Esophagus muscularis mucosa (tissue), 4 donors: ENCODE data around the gene ILRUN. TPM values are rescaled to one million over a fixed set of nuclear protein-coding genes. Genes with fewer than 3 reads are reported as not detected.
A peak's percentile ranks its signal among the peaks of the same experiment; 100 is the strongest.
"Not testable (repeated sequence)": the region's sequence is repeated elsewhere in the genome, so short reads cannot be mapped to it uniquely, and the experiment has no call there.

Source experiments
- DNase-seq: peaks from one replicate; pipeline ENCODE4 v3.0.0-alpha.2; 2017; ENCODE audit errors: extremely low spot score
- H3K27ac ChIP-seq, 4 donors: fragments of 200-600 bp; sonication (generic); replicated peaks in 1 of 4; 1 replicate in 3 of 4; 2 replicates in 1 of 4; pipeline ENCODE4 v1.5.1; 2016 to 2019; ENCODE audit warnings: mild to moderate bottlenecking in 1 of 4
- H3K27me3 ChIP-seq, 4 donors: fragments of 200-600 bp; sonication (generic); one replicate each; pipeline versions ENCODE4 v1.5.1 to v1.6.0; 2016 to 2019
- H3K36me3 ChIP-seq, 4 donors: fragments of 200-600 bp; sonication (generic); one replicate each; pipeline ENCODE4 v1.5.1; 2016 to 2019
- H3K4me1 ChIP-seq, 4 donors: fragments of 200-600 bp; sonication (generic); one replicate each; pipeline ENCODE4 v1.5.1; 2016 to 2019
- H3K4me3 ChIP-seq, 4 donors: fragments of 200-600 bp; sonication (generic); 1 replicate in 2 of 4; 2 replicates in 2 of 4; pipeline ENCODE4 v1.5.1; 2016 to 2019; ENCODE audit warnings: mild to moderate bottlenecking in 4 of 4, moderate library complexity in 1 of 4
- H3K9me3 ChIP-seq, 4 donors: fragments of 200-600 bp; sonication (generic); 1 replicate in 3 of 4; 2 replicates in 1 of 4; pipeline ENCODE4 v1.5.1; 2016 to 2019
- CTCF ChIP-seq, 3 experiments: fragments of 200-600 bp in 2 of 3; fragments of 450-650 bp in 1 of 3; sonication (generic) in 2 of 3; IDR thresholded peaks; one replicate each; pipeline ENCODE4 v1.5.1; 2017 to 2019; ENCODE audit warnings: antibody characterized with exemption in 3 of 3, mild to moderate bottlenecking in 2 of 3, moderate library complexity in 1 of 3
- EP300 ChIP-seq: sonication (generic); formaldehyde crosslinking; IDR thresholded peaks from one replicate; pipeline ENCODE4 v1.6.1; 2017; ENCODE audit warnings: antibody characterized with exemption
- POLR2A ChIP-seq: fragments of 450-650 bp; IDR thresholded peaks from one replicate; pipeline ENCODE4 v1.6.1; 2017; ENCODE audit warnings: antibody characterized with exemption, moderate library complexity, mild to moderate bottlenecking, low read depth
- POLR2AphosphoS5 ChIP-seq, 2 donors: sonication (generic); formaldehyde crosslinking; IDR thresholded peaks; one replicate each; pipeline ENCODE4 v1.6.1; 2017; ENCODE audit warnings: antibody characterized with exemption in 2 of 2
- WGBS: methylation state at CpG from one replicate; pipeline ENCODE4 v1.1.5; 2018; 5-methylcytosine and 5-hydroxymethylcytosine counted together
- intact Hi-C: fragments of 100-400 bp; cut with DNase I; formaldehyde crosslinking; loops from one replicate; pipeline ENCODE4 v1.15.1; 2023
- total RNA-seq, 4 donors: library from RNA; depleted of rRNA; stranded (reverse); fragments of >200 nt; gene quantifications; one replicate each; pipeline versions ENCODE4 v1.1.0 to v1.2.1, GENCODE V29; 2016

ILRUN gene
- total RNA-seq, 4 donors from 2014 or later: 88.8 to 109 (median 104) TPM

DNA sequence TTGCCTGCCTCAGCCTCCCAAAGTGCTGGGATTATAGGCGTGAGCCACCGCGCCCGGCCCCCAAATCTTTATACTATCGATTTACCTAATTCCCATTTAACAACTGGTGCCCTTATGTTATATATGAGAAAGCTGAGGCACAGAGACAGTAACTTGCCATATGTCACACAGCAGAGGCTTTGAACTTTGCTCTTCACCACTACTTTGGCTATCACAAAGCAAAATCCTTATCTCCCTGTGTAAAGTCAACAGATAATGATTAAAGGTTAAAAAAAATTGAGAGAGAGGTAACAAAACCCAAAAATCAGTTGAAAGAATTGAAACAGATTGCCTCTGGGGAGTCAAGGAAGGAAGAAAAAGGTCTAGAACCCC is 22.3 kb downstream of the ILRUN start:
- peaks cover 33 to 47% (median 43%) of the 10 kb centered on the region in 4 donors for H3K4me1 ChIP-seq
- no peak overlapping the region for H3K4me3 ChIP-seq
- no peaks in the 10 kb centered on the region for H3K27me3 ChIP-seq
- no peak overlapping the region for H3K27ac ChIP-seq
- no peak for DNase-seq
- WGBS: 96% methylated on average over 5 of the region's 5 CpGs
- H3K9me3 ChIP-seq: no peaks in the 10 kb centered on the region
- intact Hi-C loops: no loop called here
- TF ChIP-seq POLR2A: no peak
- TF ChIP-seq POLR2AphosphoS5 (IDR thresholded peaks at IDR 0.05): no peak
- TF ChIP-seq EP300: no peak
- no peak for TF ChIP-seq CTCF (IDR thresholded peaks at IDR 0.05)
- H3K36me3 ChIP-seq: no peaks in the 10 kb centered on the region

DNA sequence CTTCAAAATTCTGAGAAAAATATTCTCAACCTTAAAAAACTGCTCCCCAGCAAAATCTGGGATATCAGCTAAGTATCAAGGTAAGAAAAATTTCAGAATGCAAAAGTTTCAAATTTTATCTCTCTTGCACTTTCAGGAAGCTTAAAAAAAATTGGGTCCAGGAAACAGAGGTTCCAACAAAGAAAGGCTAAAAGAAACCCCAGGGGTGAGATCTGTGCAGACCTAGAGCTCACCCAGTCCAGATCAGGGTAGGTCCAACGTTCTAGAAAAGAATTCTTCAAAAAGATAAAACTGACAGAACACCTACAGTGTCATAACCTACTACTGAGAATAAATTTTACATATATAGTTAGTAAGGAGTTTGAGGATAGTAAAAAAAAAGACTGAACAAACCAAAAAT is 23.5 kb downstream of the ILRUN start:
- Histone ChIP-seq H3K36me3 (no peaks in the 10 kb centered on the region), H3K27ac (no peak overlapping the region), H3K9me3 (no peaks in the 10 kb centered on the region), H3K4me3 (no peak overlapping the region), H3K27me3 (no peaks in the 10 kb centered on the region), H3K4me1 (peaks cover 32 to 46% (median 42%) of the 10 kb centered on the region in 4 donors)
- intact Hi-C loops: no loop called here
- DNase-seq: no peak
- TF ChIP-seq EP300 (no peak), POLR2A (no peak), CTCF (IDR thresholded peaks at IDR 0.05) (no peak), POLR2AphosphoS5 (IDR thresholded peaks at IDR 0.05) (no peak)
- 4% methylated on average over 1 of the region's 1 CpG for WGBS

GRCh38 chr6:34672657-34673043 is 23.9 kb downstream of the ILRUN start:
- TF ChIP-seq CTCF (IDR thresholded peaks at IDR 0.05) (no peak), EP300 (no peak), POLR2A (no peak), POLR2AphosphoS5 (IDR thresholded peaks at IDR 0.05) (no peak)
- H3K4me3 ChIP-seq: no peak overlapping the region
- no peak for DNase-seq
- intact Hi-C loops: no loop called here
- H3K27me3 ChIP-seq: no peaks in the 10 kb centered on the region
- H3K4me1 ChIP-seq: peaks cover 32 to 50% (median 44%) of the 10 kb centered on the region in 4 donors
- H3K36me3 ChIP-seq: no peaks in the 10 kb centered on the region
- 62% methylated on average over 3 of the region's 3 CpGs for WGBS
- no peak overlapping the region for H3K27ac ChIP-seq
- no peaks in the 10 kb centered on the region for H3K9me3 ChIP-seq

DNA sequence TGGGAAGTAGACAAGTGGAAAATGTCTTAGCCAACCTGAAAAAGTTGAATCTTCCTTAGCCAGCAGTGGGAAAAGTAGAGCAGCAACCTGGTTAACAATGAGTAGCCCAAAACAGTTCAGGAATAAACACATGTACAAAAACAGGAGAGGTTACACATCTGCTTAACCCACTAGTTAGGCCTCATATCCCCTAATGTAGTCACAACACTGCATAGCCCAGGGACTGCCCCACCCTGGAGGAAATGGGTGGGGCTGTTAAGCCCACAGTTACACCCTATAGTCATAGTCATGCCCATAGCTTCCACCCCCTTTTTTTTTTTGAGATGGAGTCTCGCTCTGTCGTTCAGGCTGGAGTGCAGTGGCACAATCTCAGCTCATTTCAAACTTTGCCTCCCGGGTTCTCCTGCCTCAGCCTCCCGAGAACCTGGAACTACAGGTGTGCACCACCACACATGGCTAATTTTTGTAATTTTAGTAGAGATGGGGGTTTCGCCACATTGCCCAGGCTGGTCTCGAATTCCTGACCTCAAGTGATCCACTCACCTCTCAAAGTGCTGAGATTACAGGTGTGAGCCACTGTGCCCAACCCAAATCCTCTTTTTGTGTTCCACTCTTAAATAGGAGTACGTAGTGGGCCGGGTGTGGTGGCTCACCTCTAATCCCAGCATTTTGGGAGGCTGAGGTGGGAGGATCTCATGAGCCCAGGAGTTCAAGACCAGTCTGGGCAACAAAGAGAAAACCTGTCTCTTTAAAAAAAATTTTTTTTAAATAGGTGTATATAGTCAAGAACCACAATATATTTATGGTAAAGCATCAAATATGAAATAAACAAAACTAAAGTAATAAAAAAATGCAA is 24.5 kb downstream of the ILRUN start:
- no peak for DNase-seq
- TF ChIP-seq CTCF (IDR thresholded peaks at IDR 0.05): no peak
- no peak for TF ChIP-seq POLR2AphosphoS5 (IDR thresholded peaks at IDR 0.05)
- no peak for TF ChIP-seq POLR2A
- intact Hi-C loops: no loop called here
- Histone ChIP-seq H3K36me3 (no peaks in the 10 kb centered on the region), H3K27me3 (no peaks in the 10 kb centered on the region), H3K9me3 (no peaks in the 10 kb centered on the region), H3K4me3 (no peak overlapping the region), H3K27ac (peak overlapping the region in 3 of 4 donors; percentile 3 to 43 (median 36)), H3K4me1 (peaks cover 32 to 56% (median 50%) of the 10 kb centered on the region in 4 donors)
- WGBS: 87% methylated on average over 8 of the region's 8 CpGs

GRCh38 chr6:34671367-34671766 is 25.2 kb downstream of the ILRUN start:
- Histone ChIP-seq H3K4me3 (no peak overlapping the region), H3K36me3 (no peaks in the 10 kb centered on the region), H3K27me3 (no peaks in the 10 kb centered on the region), H3K4me1 (peaks cover 36 to 63% (median 56%) of the 10 kb centered on the region in 4 donors), H3K9me3 (no peaks in the 10 kb centered on the region), H3K27ac (peak overlapping the region in 3 of 4 donors; percentile 3 to 43 (median 36))
- TF ChIP-seq EP300 (no peak), CTCF (IDR thresholded peaks at IDR 0.05) (no peak), POLR2AphosphoS5 (IDR thresholded peaks at IDR 0.05) (no peak), POLR2A (no peak)
- no peak for DNase-seq
- intact Hi-C loops: no loop called here
- whole genome bisulfite sequencing: 79% methylated on average over 1 of the region's 1 CpG

DNA sequence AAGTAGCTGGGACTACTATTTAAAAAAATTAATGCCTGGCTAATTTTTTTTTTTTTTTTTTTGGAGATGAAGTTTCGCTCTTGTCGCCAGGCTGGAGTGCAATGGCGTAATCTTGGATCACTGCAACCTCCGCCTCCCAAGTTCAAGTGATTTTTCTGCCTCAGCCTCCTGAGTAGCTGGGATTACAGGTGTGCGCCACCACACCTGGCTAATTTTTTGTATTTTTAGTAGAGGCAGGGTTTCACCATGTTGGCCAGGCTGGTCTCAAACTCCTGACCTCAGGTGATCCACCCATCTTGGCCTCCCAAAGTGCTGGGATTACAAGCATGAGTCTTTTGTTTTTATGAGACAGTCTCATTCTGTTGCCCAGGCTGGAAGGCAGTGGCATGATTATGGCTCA is 27.8 kb downstream of the ILRUN start:
- H3K27ac ChIP-seq, H3K4me3 ChIP-seq, H3K27me3 ChIP-seq, H3K36me3 ChIP-seq, intact Hi-C loops, DNase-seq, H3K9me3 ChIP-seq: not testable (repeated sequence)
- WGBS: 95% methylated on average over 5 of the region's 5 CpGs
- peaks cover 41 to 70% (median 67%) of the 10 kb centered on the region in 4 donors for H3K4me1 ChIP-seq
